ENCODE measurements around the gene RAVER1.
"Not testable (repeated sequence)": the region's sequence is repeated elsewhere in the genome, so short reads cannot be mapped to it uniquely, and the experiment has no call there.

RAVER1 gene

GRCh38 chr19:10343495-10343894, 10.2 kb upstream of the RAVER1 start:
- ATAC-seq = no peak

DNA sequence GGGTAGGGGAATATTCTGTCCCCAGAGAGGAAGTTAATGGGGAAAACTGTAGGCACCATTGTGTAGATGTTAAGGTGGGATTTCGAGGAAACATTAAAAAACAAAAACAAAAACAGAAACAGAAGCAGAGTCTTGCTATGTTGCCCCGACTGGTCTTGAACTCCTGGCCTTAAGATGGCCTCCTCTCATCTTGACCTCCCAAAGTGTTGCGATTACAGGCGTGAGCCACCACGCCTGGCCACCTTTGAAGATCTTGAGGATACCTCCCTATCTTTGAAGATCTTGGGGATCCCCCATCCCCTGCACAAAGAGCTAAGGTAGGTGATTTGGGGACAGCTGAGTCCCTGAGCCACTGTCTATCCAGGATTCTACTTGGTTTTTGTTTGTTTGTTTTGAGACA, 6.6 kb upstream of the RAVER1 start:
- ATAC-seq = no peak

DNA sequence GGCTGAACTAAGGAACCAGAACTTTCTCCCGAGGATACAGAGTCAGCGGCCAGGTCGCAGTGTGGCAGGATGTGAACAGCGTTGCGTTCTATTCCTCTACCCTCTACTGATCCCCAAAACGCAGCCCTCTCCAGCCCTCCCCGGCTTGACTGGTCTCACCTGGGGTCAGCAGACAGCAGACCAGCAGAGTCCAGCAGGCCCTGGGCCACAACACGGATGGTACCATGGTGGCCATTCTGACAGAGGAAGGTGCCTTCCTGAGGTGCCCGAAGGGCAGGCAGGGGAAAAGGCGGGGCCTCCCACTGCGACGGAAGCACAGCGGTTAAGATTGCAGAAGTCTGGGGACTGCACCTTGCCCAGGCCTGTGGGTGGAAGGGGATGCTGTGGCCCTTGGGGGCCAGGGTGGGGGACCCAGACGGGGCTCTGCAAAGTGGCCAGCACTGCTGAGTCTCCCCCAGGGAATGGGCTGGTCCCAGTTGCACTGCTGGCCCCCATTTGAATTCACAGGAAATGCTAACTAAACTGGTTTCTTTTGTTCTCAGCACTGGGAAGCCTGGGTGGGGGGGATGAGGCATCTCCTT, 6.1 kb upstream of the RAVER1 start, which contains the start of gene ICAM3:
Gene ICAM3, minus strand, starts transcription at position 245 of the 581 bp plus-strand sequence. Its CDS starts 10 bp downstream, at position 235.
- peak; percentile 92 to 94 for ATAC-seq

- peak; percentile 12 to 18 for ATAC-seq
Observed at GRCh38 chr19:10338940-10339339, 5.6 kb upstream of the RAVER1 start.

- not testable (repeated sequence) for ATAC-seq
Observed at GRCh38 chr19:10336725-10337124, 3.4 kb upstream of the RAVER1 start.

- no peak for ATAC-seq
Observed at GRCh38 chr19:10335352-10335985, 2.1 kb upstream of the RAVER1 start.

- no peak for ATAC-seq
Observed at GRCh38 chr19:10334588-10335351, 1.4 kb upstream of the RAVER1 start.

DNA sequence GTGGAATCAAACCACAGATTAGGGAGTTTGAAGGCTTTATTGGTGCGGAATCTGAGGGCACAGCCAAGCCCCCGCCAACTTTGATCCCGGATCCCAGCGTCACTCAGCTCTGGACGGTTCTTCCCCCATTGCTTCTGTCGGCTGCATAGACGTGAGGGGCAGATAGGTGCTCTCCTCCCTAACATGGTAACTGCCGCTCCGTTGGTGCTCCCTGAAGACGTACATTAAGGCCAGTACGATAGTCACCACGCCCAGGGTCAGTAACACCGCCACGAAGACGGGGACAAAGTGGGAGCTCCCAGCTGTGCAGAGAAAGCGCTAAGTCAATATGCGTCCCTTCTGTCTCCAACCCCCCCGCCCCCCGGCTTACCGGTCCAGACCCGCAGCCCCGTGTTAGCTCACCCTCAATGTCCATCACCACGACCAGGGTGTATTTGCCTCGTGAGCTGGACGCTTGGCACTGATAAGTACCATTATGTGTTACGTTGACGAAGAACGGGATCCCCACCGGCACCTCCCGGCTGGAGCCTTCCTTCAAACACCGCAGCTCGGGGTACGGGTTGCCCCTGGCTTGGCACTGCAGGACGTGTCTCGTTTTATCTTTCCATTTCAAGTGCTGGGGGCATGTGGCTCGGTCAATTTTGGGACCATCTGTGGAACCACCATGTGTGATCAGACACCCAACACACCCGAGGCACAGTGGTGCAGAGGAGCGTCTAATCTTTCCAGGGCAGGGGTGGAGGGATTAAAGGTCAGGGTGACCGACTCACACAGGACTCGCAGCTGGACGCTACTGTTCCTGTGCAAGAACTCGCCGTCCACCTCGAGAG, 644 bp upstream of the RAVER1 start:
- ATAC-seq = peak; percentile 0 to 1

- ATAC-seq = no peak
Observed at GRCh38 chr19:10332158-10332964, 968 bp downstream of the RAVER1 start.

- ATAC-seq = no peak
Observed at GRCh38 chr19:10329555-10329954, 3.8 kb downstream of the RAVER1 start.

- no peak for ATAC-seq
Observed at GRCh38 chr19:10328558-10329429, 4.5 kb downstream of the RAVER1 start.

DNA sequence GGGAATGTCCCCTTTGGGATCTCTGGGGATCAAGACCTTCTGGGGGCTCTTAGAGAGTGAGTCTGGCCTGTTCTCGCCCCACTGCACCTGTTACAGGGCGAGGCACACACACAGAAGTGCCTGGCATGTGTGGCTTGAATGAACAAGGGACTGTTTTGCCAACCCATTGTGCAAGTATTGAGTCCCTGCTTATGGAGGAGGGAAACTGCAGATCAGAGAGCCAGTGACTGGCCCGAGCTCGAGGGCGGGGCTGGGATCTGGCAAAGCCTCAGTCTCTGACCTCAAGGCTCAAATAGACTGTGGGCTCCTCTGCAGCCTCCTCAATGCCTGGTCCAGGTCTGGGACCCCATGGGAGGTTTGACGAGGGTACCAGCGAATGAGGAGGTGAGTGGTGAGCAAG, 5.5 kb downstream of the RAVER1 start:
- no peak for ATAC-seq

GRCh38 chr19:10325732-10326131, 7.6 kb downstream of the RAVER1 start:
- no peak for ATAC-seq

DNA sequence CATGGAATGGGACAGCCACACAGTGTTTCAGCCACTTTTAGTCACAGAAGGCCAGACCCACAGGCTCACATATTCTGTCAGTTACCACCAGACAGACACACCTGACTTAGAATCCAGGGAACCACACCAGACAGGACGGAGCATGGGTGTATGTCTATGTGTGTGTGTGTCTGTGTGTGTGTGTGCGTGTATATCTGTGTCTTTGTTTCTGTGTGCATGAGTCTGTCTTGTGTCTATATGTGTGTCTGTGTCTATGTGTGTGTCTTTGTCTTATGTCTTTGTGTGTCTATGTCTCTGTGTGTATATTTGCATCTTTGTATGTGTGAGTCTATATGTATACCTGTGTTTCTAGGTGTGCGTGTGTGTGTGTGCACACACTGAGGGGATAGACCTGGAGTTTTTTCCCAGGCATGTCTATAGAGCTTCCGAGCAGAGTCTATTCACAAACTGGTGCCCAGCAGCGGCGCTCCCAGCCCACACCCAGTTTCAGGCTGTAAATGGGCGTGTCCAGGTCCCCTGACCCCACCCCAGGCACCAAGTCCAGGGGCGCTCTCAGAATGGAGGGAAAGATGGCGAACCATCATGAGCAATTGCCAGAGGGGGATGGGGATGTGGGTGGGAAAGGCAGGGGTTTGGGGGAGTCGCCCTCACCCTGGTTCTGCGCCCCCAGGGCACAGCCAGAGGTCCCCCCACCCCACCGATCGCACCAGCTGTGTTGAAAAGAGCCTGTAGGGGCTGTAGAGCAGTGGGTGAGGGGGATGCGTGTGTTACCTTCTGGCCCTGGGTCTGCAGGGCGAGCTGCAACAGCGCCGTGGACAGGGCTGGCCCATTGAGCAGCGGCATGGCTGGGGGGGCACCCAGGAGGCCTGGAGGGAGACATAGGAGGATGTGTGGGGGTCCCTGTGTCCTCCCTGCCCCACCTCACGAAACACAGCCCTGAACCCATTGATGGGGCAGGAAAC, 11.2 kb downstream of the RAVER1 start:
- ATAC-seq = no peak

DNA sequence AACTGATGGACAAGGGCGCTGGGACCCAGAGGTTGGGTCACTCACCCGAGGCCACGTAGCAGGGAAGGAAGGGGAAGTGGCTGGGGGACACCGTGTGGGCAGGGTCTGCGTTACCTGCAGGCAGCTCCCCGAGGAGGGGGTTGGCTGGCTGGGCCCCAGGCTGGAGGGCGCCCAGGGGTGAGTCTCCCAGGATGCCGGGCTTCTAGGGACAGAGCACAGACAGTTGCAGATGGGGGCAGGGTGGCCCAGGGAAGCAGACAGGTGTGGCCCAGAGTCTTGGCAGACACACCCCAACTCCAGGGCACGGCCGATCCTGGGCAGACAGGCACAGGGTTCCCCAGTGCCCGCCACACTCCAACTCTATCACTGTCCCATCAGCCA, 11.9 kb downstream of the RAVER1 start:
- peak in 1 of 2 donors; percentile 5 for ATAC-seq

DNA sequence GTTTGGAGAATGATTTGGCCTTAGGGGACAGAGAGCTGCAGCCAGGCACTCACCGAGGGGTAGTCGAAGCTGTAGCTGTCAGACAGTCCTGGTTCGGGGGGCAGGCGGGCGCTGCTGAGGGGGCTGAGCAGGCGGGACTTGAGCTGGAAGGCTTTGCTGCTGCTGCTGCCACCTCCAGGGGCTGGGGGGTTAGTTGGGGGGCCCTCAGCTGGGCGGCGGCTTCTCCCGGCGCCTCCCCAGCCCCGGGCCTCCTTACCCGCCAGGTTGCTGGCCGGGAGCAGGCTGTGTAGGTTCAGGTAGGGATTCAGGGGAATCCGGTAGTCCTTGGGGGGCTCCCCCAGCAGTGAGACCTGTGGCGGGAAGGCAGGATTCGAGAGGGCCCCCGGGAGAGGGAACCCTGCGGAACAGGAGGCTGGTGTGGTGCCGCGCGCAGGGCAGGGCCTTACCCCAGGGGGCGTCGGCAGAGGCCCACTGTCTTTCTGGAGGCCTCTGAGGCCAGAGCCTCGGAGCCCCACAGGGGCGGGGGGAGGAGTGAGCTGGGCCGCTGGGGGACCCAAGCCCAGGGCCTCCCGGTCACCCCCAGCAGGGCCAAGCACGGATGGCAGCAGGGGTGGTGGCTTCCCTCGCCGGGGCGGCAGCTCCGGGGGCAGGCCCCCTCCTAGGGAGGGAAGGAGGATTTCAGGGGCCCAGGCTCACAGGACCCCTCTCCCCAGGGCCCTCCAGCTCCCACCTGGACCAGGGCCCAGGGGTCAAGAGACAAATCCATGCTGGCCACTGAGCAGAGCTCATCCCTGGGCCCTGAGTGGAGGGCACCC, 12.5 kb downstream of the RAVER1 start:
- ATAC-seq = no peak

GRCh38 chr19:10318807-10319682, 14.3 kb downstream of the RAVER1 start:
- no peak for ATAC-seq

Measured in activated CD4-positive, CD25-positive, alpha-beta regulatory T cell treated with anti-CD3 and anti-CD28 coated beads, Interleukin-2, amount 50 U/mL, for 24 hours (primary cell).